Measurements from ENCODE around the gene KCNQ5.
A peak's percentile ranks its signal among the peaks of the same experiment; 100 is the strongest.
"Not testable (repeated sequence)": the region's sequence is repeated elsewhere in the genome, so short reads cannot be mapped to it uniquely, and the experiment has no call there.

Gene KCNQ5

GRCh38 chr6:72948153-72948552 is 326.3 kb downstream of the KCNQ5 start:
- no peak for DNase-seq

DNA sequence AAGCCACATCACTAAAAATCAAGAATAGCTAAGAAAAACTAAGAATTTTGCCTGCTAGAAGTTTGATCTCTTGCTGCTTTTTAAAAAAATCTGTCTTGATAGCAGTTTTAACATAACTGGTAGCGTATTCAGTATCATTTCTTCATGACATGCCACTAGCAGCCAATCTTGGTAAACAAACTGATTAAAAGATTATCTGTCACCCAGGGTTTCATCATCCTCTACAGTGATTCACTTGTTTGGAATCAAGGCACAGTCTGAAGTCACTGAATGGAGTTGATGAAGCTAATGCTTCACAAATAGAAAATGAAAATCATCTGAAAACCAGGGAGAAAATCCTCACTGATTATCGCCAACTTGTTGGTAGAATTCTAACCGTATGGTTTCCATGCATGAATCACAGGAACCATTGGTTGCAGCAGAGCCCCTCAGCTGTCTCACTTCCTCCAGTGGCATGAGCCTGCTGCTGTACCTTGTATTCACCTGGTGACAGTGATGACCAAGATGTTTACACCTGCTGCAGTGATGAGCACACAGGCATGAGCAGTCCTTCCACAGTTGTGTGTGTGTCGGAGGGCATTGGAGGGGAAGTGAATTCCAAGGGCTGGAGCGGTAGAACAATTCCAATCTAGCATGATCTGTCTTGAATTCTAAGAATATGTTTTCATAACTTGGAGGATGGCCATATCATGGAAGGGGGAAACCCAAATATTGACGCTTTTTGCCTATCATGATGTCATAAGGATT is 328.4 kb downstream of the KCNQ5 start:
- no peak for DNase-seq

DNA sequence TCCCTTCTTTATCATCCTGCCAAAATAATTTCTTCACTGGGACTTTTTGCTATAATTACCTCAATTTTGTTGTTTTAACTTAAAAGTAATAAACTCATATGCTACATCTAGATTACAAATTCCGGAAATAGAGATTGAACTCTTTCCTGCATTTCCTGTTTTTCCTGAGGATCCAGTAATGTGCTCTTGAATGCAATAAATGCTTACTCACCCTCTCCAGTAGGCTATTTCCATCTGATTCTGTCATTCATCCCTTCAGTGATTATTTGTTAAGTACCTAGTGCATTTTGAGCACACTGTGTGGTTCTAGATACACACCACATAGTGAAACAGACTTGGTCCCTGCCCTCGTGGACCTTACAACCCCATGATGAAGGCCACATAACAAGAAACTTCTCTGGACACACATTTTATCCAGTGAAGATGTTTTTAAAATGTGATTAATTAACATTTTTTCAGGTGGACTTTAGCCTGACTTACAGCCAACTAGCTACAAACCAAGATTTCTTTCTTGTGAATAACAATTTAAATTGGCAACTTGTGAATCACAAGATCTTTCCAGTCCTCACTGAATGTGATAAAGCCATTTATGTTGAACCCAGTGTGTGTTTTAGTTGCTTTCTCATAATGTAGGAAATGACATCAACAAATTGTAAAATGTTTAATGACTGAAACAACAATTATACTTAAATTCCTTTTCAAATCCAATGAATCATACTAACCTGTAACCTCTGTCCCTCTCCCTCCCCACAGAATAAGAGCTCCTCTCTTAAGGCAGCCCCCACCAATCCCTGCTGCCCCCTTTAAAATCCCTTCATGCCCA is 331.2 kb downstream of the KCNQ5 start:
- DNase-seq: no peak

DNA sequence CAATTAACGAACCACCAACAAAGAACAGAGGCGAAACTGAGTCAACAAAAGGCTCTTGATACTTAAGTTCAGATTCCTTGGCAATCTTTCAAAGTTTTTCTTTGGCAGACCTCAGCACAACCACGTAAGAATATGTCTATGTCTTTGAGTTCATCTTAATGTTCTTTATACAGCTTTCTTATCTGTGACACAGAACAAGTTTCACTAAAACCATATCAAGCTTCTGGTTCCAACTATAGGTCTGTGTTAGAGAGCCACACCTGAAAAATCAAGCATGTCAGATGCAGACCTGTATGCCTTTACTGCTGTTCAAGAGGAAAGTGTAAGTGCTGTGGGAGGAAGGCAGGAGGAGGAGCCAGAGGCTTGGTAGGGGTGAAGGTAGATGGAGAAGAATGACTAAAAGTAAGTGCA is 332.1 kb downstream of the KCNQ5 start:
- no peak for DNase-seq

DNA sequence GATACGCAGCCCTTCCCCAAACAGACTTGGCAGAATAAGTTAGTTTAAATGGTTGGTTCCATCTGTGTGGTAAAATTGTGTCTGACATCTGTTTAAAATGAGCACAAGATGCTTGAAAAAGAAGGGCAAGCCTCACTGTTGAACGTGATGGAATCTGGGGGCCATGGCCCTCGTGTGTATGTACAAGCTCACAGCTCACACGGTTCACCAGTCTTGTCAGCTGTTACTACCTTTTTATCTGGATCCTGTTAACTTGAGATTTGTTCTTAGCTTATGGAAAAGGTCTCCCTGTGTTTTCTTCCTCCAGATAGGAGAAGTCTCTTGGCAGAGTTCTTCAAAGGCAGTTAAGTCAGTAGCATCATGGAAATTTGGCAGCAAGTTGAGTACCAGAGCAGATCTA is 332.9 kb downstream of the KCNQ5 start:
- no peak for DNase-seq

GRCh38 chr6:72955666-72956065 is 333.8 kb downstream of the KCNQ5 start:
- DNase-seq: peak in 3 of 56 donors; percentile 4 to 16 (median 8)

DNA sequence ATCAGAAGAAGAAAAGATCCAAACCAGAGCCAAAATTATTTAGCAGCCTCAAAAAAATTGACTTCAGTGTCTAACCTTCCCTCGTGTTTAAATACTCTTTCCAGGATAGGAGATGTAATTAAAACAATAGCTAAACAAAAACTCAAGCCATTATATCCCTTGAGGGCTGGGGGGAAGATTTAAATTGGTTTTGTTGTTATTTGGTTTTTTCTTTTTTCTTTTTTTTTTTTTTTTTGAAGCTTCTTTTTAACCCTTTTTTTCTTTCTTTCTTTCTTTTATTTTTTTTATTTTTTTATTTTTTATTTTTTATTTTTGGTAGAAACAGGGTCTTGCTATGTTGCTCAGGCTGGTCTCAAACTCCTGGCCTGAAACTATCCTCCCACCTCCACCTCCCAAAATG is 334.4 kb downstream of the KCNQ5 start:
- DNase-seq: no peak

GRCh38 chr6:72959821-72960220 is 338.0 kb downstream of the KCNQ5 start:
- no peak for DNase-seq

- no peak for DNase-seq
Measured at GRCh38 chr6:72963946-72964345, 342.1 kb downstream of the KCNQ5 start.

DNA sequence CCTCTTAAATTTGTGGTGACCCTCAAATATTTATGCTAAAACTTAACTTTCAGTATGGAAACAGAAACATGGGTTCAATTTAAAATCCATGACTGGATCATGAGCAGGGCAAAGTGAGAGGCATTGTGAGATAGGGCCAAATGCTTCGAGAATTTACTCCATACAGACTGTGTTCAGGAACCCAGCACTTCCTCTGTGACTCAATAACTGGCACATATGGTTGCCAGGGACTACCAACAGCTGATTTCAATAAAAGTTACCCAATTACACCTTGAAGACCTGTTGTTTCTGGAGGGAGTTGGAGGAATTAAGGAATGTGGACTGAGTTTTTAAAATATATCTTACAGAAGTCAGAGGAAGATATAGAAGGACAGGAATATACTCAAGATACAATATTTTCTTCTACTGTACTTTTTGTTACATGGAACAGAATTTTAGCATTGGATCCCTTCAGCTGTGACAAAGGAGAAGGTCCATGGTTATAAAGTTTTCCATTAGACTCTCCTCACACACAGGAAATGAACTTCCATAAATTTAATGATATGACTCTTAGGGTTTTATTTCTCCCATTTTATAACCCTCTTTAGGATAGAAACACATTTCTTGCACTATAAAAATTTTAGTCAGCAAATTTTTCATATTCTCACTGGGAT is 344.9 kb downstream of the KCNQ5 start:
- DNase-seq: no peak

- DNase-seq: no peak
Measured at GRCh38 chr6:72967329-72967728, 345.5 kb downstream of the KCNQ5 start.

DNA sequence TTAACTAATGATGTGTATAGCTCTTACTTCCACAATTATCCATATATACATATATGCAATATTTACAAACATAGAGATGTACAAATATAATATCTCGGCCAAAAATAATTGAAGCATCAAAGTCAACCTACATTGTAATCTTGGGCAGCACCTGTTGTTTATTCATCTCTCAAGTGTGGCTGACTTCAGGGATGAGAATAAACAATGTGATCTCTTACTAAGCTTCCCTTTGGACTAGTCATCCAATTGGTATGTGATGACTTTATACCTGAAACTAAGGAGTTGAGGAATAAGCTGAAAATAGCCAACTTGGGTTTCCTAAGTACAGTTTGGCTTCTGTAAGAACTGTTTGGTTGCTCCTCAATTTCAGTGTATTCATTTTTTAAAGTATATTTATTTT is 346.8 kb downstream of the KCNQ5 start:
- DNase-seq: no peak

GRCh38 chr6:72969666-72970065 is 347.8 kb downstream of the KCNQ5 start:
- DNase-seq: no peak

GRCh38 chr6:72972579-72972978 is 350.7 kb downstream of the KCNQ5 start:
- no peak for DNase-seq

DNA sequence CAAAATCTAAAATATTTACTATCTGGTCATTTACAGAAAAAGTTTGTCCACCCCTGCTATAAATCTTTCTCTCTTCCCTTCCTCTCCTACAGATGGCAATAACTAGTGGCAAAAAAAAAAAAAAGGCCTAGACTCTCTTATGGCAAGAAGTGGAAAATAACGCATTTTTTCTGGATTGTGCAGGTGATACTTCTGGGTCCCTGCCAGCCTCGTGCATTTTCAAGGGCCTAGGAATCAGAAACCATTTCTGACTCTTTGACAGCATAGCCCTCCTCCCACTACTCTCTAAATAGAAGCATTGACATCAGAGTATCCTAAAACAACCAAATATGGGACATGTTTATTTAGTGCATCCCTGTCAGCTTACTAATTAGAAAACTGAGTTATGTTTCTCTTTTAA is 352.4 kb downstream of the KCNQ5 start:
- no peak for DNase-seq

GRCh38 chr6:72975352-72975752 is 353.5 kb downstream of the KCNQ5 start:
- no peak for DNase-seq

DNA sequence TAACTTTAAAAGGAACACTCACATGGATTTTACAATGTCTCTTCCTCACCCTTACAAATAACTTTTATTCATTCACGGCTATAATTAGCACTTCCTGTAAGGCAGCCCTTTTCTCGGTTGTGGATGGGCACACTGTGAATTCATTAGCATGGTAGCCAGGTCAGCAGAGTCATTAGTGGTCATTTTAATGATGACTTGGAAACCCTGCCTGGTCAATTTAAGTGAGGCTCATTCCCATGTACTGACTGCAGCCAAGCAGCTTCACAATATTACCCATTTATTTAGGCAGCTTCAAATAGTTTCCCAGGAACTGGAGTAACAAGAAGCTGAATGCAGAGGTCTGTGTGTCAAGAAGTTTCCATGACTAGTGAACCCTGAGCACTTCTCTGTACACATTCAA is 354.6 kb downstream of the KCNQ5 start:
- peak in 2 of 56 donors; percentile 7 to 8 for DNase-seq

GRCh38 chr6:72977114-72977513 is 355.2 kb downstream of the KCNQ5 start:
- no peak for DNase-seq

DNA sequence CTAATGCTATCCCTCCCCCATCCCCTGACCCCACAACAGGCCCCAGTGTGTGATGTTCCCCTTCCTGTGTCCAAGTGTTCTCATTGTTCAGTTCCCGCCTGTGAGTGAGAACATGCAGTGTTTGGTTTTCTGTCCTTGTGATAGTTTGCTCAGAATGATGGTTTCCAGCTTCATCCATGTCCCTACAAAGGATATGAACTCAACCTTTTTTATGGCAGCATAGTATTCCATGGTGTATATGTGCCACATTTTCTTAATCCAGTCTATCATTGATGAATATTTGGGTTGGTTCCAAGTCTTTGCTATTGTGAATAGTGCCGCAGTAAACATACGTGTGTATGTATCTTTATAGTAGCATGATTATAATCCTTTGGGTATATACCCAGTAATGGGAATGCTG is 356.9 kb downstream of the KCNQ5 start:
- not testable (repeated sequence) for DNase-seq

GRCh38 chr6:72984189-72984831 is 362.4 kb downstream of the KCNQ5 start:
- DNase-seq: not testable (repeated sequence)

GRCh38 chr6:72984981-72985665 is 363.3 kb downstream of the KCNQ5 start:
- DNase-seq: no peak
